Hepatocyte (in vitro differentiated cells): ENCODE results near the gene DSCAML1. TPM values are rescaled to one million over a fixed set of nuclear protein-coding genes. Genes with fewer than 3 reads are reported as not detected.

ENCODE experiments used
- DNase-seq: peaks from one replicate; pipeline ENCODE4 v3.0.0-alpha.2; 2016; ENCODE audit warnings: low spot score
- H2AFZ ChIP-seq: fragments of 200-600 bp; sonication (generic); 2 replicates; pipeline ENCODE4 v1.6.0; 2016; ENCODE audit warnings: antibody characterized with exemption, mild to moderate bottlenecking
- H3K27ac ChIP-seq: fragments of 200-600 bp; sonication (generic); 2 replicates; pipeline ENCODE4 v1.5.1; 2016; ENCODE audit warnings: mild to moderate bottlenecking
- H3K27me3 ChIP-seq: fragments of 200-600 bp; sonication (generic); 2 replicates; pipeline ENCODE4 v1.6.1; 2016
- H3K36me3 ChIP-seq: fragments of 200-600 bp; sonication (generic); replicated peaks from 2 replicates; pipeline ENCODE4 v1.5.1; 2016; ENCODE audit warnings: low read depth; ENCODE audit not compliant: insufficient read depth
- H3K4me1 ChIP-seq: fragments of 200-600 bp; sonication (generic); 2 replicates; pipeline ENCODE4 v1.5.1; 2016; ENCODE audit warnings: mild to moderate bottlenecking, moderate library complexity; ENCODE audit not compliant: insufficient read depth
- H3K4me2 ChIP-seq: fragments of 200-600 bp; sonication (generic); 2 replicates; pipeline ENCODE4 v1.6.0; 2016
- H3K4me3 ChIP-seq: fragments of 200-600 bp; sonication (generic); 2 replicates; pipeline ENCODE4 v1.5.1; 2016; ENCODE audit warnings: mild to moderate bottlenecking
- H3K79me2 ChIP-seq: fragments of 200-600 bp; sonication (generic); 2 replicates; pipeline ENCODE4 v1.6.0; 2017; ENCODE audit warnings: mild to moderate bottlenecking
- H3K9me2 ChIP-seq: fragments of 200-600 bp; sonication (generic); replicated peaks from 2 replicates; pipeline ENCODE4 v1.6.0; 2017; ENCODE audit warnings: mild to moderate bottlenecking; ENCODE audit not compliant: insufficient read depth
- H3K9me3 ChIP-seq: fragments of 200-600 bp; sonication (generic); 2 replicates; pipeline ENCODE4 v1.5.1; 2016; ENCODE audit warnings: low read depth, mild to moderate bottlenecking
- H4K20me1 ChIP-seq: fragments of 200-600 bp; sonication (generic); 2 replicates; pipeline ENCODE4 v1.6.0; 2016; ENCODE audit warnings: mild to moderate bottlenecking; ENCODE audit not compliant: insufficient read depth, poor library complexity, severe bottlenecking
- CTCF ChIP-seq: fragments of 200-600 bp; sonication (generic); IDR thresholded peaks from 2 replicates; pipeline ENCODE4 v1.5.1; 2016; ENCODE audit warnings: antibody characterized with exemption, mild to moderate bottlenecking; ENCODE audit not compliant: poor library complexity
- EZH2 ChIP-seq: fragments of 200-600 bp; sonication (generic); IDR thresholded peaks from 2 replicates; pipeline ENCODE4 v1.6.1; 2016; ENCODE audit warnings: antibody characterized with exemption, mild to moderate bottlenecking, borderline replicate concordance
- EZH2phosphoT487 ChIP-seq: fragments of 200-600 bp; sonication (generic); IDR thresholded peaks from one replicate; pipeline ENCODE4 v1.6.1; 2018; ENCODE audit warnings: antibody characterized with exemption, mild to moderate bottlenecking, low read depth, moderate library complexity; ENCODE audit not compliant: unreplicated experiment, severe bottlenecking
- WGBS: methylation state at CpG from one replicate; pipeline ENCODE4 v1.1.6; 2016; ENCODE audit warnings: low lambda C conversion rate; ENCODE audit errors: missing lambda C conversion rate; 5-methylcytosine and 5-hydroxymethylcytosine counted together
- polyA plus RNA-seq: library from polyadenylated mRNA; unstranded; fragments of >200 nt; fragmentation: Nextera tagmentation; extraction: Ambion mirVana; gene quantifications from 2 replicates; pipeline ENCODE4 v1.2.1, GENCODE V29; 2016
- total RNA-seq: library from RNA; depleted of rRNA; stranded (reverse); fragments of >200 nt; gene quantifications from 2 replicates; pipeline ENCODE4 v1.2.3, GENCODE V29; 2014

DSCAML1 gene
- total and polyA plus RNA-seq, 2 experiments from 2014 or later, result 0.46 to 2.6 TPM

- 90% methylated on average over 2 of the region's 2 CpGs for WGBS
- Histone ChIP-seq H4K20me1 (no peaks in the 10 kb centered on the region), H3K27ac (no peak overlapping the region), H3K9me2 (no peaks in the 10 kb centered on the region), H3K4me2 (no peak overlapping the region), H3K79me2 (no peaks in the 10 kb centered on the region), H3K9me3 (no peaks in the 10 kb centered on the region), H2AFZ (no peak overlapping the region), H3K4me1 (no peaks in the 10 kb centered on the region), H3K27me3 (no peaks in the 10 kb centered on the region), H3K4me3 (no peak overlapping the region), H3K36me3 (no peaks in the 10 kb centered on the region)
- no peak for TF ChIP-seq EZH2
- no peak for TF ChIP-seq CTCF
- no peak for TF ChIP-seq EZH2phosphoT487
- no peak for DNase-seq
These were observed 326.4 kb downstream of the DSCAML1 start for GRCh38 chr11:117470576-117470975.

- H3K4me1 ChIP-seq, result no peaks in the 10 kb centered on the region
- no peak overlapping the region for H3K4me3 ChIP-seq
- no peaks in the 10 kb centered on the region for H3K36me3 ChIP-seq
- H3K4me2 ChIP-seq, result no peak overlapping the region
- H3K9me3 ChIP-seq, result no peaks in the 10 kb centered on the region
- TF ChIP-seq EZH2phosphoT487 (no peak), CTCF (peak; percentile 3), EZH2 (no peak)
- no peak overlapping the region for H3K27ac ChIP-seq
- no peak for DNase-seq
- no peaks in the 10 kb centered on the region for H4K20me1 ChIP-seq
- no peak overlapping the region for H2AFZ ChIP-seq
- 88% methylated on average over 4 of the region's 4 CpGs for WGBS
- no peaks in the 10 kb centered on the region for H3K27me3 ChIP-seq
- no peaks in the 10 kb centered on the region for H3K79me2 ChIP-seq
- no peaks in the 10 kb centered on the region for H3K9me2 ChIP-seq
These were observed 328.1 kb downstream of the DSCAML1 start for GRCh38 chr11:117468888-117469287.

- H4K20me1 ChIP-seq, result no peaks in the 10 kb centered on the region
- H3K9me3 ChIP-seq, result no peaks in the 10 kb centered on the region
- H3K27me3 ChIP-seq, result no peaks in the 10 kb centered on the region
- H3K79me2 ChIP-seq, result no peaks in the 10 kb centered on the region
- no peaks in the 10 kb centered on the region for H3K36me3 ChIP-seq
- no peaks in the 10 kb centered on the region for H3K9me2 ChIP-seq
- H3K27ac ChIP-seq, result no peak overlapping the region
- H2AFZ ChIP-seq, result no peak overlapping the region
- WGBS, result 92% methylated on average over 5 of the region's 5 CpGs
- DNase-seq, result no peak
- no peak overlapping the region for H3K4me3 ChIP-seq
- no peaks in the 10 kb centered on the region for H3K4me1 ChIP-seq
- TF ChIP-seq EZH2phosphoT487, result no peak
- TF ChIP-seq CTCF, result no peak
- TF ChIP-seq EZH2, result no peak
- no peak overlapping the region for H3K4me2 ChIP-seq
These were observed 329.2 kb downstream of the DSCAML1 start for GRCh38 chr11:117467770-117468169.

GRCh38 chr11:117466966-117467365 lies 330.1 kb downstream of the DSCAML1 start:
- Histone ChIP-seq H3K4me2 (no peak overlapping the region), H3K9me2 (no peaks in the 10 kb centered on the region), H3K4me1 (no peaks in the 10 kb centered on the region), H3K9me3 (no peaks in the 10 kb centered on the region), H3K27ac (no peak overlapping the region), H4K20me1 (no peaks in the 10 kb centered on the region), H2AFZ (no peak overlapping the region), H3K4me3 (no peak overlapping the region), H3K36me3 (no peaks in the 10 kb centered on the region), H3K79me2 (no peaks in the 10 kb centered on the region), H3K27me3 (no peaks in the 10 kb centered on the region)
- DNase-seq, result no peak
- 87% methylated on average over 14 of the region's 14 CpGs for WGBS
- no peak for TF ChIP-seq EZH2phosphoT487
